Measurements from ENCODE around the gene COL15A1.
"Not testable (repeated sequence)": the region's sequence is repeated elsewhere in the genome, so short reads cannot be mapped to it uniquely, and the experiment has no call there.

The COL15A1 gene

DNA sequence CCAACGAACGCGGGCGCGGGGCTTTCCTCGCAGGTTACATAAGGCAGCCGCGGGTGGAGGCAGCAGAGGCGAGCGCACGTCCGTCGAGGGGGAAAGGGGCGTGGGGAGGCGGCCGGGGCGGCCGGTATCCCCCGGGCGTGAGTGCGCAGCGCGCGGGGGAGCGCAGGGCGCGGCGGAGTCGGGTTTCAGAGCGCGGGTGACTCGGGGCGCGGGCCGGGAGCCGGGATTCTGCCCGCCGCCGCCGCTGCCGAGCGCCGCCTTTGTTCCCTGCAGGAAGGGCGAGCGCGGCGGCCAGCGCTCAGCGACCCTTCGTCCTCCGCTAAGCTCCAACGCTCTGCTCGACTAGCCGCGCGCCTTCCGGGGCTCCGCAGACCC, at the start of gene COL15A1:
TSS of gene COL15A1 (plus strand) at position 226 of the 375 bp plus-strand sequence. CDS start 155 bp downstream, outside the sequence.
- no peak for DNase-seq (ENCODE audit: low read depth in 2 of 3, low spot score in 2 of 3)

DNA sequence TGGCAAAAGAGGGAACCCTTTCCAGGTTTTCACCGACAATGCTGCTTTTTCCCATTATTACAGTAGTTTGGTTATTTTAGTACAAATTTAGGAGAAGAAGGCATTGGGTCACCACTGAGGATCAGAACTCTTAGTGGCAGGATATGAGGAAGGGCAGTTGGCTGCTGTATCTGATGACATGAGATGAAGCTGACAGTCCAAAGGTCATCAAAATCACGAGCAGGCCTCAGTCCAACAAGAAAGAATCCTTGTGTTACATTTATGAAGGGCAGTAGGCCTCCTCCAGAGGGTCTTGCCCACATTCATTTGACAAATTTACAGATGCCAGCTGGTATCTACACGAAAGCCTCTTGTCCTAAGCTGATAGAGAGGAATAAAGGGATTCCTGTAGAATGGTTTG, 49.5 kb upstream of the COL15A1 start:
- no peak for DNase-seq (ENCODE audit: low read depth in 2 of 3, low spot score in 2 of 3)

DNA sequence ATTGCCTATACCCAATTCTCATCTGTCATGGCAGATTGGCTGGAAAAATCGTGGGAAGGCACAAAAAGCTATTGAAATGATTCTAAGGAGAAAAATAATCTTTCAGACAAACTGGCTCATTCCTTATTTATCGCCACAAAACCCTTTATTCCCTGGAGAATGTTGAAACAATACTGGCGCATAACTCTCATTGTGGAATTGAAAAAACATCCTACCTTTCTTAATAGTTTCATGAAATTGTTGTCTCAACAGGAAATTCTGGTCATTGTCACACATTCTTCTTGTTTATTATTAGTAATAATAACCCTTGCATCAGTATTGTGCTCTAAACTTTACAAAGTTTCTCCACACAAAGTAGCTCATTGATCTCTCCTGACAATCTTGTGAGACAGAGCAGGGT, 48.9 kb upstream of the COL15A1 start:
- DNase-seq (ENCODE audit: low read depth in 2 of 3, low spot score in 2 of 3) = no peak

DNA sequence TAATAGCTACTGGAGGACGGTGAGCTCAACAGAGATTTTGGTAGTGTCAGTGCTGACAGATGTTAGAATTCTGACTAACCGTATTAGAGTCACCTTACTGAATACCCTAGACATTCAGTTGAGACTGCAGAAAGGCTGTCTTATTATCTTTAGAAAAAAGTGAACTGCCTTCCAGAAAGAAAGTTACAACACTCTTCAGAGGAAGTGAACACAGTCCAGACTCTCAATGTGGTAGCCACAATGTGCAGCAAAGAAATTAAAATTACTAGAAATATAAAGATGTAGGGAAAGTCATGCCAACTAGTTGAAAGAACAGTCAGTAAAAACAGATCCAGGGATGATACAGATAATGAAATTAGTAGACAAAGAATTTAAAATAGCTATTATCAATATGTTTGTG, 47.1 kb upstream of the COL15A1 start:
- no peak for DNase-seq (ENCODE audit: low read depth in 2 of 3, low spot score in 2 of 3)

DNA sequence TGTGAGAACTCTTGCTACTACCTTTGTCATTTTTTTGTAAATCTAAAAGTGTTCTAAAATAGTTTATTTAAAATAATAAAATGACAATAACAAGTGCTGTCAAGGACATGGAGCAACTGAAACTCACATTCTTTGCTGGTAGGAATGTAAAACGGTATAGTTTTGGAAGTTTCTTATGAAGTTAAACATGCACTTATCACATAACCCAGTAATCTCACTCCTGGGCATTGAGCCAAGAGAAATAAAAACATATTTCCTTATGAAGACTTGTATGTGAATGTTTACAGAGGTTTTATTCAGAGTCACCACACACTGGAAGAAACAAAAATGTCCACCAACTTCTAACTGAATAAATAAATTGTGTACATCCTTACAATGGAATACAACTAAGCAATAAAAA, 46.0 kb upstream of the COL15A1 start:
- DNase-seq (ENCODE audit: low read depth in 2 of 3, low spot score in 2 of 3) = no peak

DNA sequence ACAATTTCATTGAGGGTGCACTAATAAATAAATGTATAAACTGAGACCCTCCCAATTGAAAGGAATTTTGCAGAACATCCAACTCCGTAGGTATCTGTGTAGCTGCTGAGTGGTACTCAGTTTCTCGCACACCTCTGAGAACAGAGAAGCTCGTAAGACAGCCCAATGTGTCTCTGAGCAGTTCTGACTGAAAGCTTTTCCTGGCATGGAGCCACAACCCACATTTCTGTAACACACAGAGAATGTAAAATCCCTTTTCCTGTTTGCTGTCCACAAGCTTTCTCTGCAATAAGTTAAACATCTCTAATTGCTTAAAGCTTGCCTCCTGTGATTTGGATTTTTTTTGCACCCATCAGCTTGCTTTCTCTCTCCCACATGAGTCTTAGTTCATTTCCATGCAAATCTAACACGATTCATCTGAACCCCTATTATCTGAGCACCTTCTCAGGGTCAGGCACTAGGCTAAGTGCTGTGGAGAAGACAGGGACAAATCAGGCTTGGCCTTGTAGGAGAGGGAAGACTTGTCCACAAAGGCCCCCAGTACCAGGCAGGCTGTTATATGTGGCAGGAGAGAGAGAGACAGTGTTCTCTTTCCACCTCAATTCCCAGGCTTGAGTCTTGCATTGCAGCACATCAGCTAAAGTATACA, 44.2 kb upstream of the COL15A1 start:
- no peak for DNase-seq (ENCODE audit: low read depth in 2 of 3, low spot score in 2 of 3)

DNA sequence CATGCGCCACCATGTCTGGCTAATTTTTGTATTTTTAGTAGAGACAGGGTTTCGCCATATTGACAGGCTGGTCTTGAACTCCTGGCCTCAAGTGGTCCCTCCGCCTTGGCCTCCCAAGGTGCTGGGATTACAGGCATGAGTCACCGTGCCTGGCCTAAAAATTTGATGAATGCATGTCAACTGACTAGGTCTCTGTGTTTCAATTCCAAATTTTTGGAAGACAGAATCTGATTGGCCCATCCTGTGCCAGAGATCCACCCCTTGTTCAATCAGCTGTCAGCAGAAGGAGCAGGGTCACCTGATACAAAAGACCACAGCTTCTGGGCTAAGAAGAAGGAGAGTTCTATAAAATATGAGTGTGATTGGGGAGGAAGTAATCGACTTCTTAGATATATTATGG, 43.5 kb upstream of the COL15A1 start:
- no peak for DNase-seq (ENCODE audit: low read depth in 2 of 3, low spot score in 2 of 3)

DNA sequence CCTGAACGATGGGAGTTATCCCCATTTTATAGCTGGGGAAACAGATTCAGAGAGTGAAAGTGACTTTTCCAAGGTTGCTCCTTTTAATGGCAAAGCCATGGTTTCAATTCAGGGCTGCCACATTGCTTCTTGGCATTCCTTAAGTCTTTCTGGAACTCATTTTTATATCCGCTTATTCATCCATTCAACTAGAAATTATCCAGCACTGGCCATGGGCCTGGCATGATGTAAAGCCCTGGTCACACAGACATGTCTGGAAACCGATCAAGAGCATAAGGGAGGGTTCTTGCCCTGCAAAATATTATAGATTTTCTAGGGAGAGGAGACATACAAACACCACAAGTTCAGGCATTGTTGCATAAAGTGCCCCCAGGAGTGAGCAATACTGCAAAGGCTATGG, 43.0 kb upstream of the COL15A1 start:
- DNase-seq (ENCODE audit: low read depth in 2 of 3, low spot score in 2 of 3) = no peak

DNA sequence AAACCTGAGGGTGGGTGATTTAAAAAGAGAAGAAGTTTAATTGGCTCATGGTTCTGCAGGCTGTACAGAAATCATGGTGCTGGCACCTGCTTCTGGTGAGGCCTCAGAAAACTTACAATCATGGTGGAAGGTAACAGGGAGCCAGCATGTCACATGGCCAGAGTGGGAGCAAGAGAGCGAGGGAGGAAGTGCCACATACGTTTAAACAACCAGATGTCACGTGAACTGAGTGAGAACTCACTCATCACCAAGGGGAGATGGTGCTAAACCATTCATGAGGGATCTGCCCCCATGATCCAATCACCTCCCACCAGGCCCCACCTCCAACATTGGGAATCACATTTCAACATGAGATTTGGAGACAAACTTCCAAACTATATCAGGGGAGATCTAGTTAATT, 41.9 kb upstream of the COL15A1 start:
- not testable (repeated sequence) for DNase-seq (ENCODE audit: low read depth in 2 of 3, low spot score in 2 of 3)

DNA sequence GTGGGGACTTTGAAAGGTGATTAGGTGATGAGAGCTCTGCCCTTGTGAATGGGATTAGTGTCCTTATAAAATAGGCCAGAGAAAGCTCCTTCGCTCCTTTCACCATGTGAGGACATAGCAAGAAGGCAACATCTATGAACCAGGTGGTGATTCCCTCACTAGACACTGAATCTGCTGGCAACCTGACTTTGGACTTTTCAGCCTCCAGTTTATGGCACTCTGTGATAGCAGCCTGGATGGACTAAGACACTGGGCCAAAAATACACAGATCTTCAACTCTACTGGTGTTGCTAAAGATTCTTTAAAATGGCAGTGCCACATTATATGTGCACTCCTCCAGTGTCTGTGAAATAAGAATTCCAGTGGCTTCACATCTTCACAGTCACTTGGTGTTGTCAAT, 41.2 kb upstream of the COL15A1 start:
- DNase-seq (ENCODE audit: low read depth in 2 of 3, low spot score in 2 of 3) = no peak

DNA sequence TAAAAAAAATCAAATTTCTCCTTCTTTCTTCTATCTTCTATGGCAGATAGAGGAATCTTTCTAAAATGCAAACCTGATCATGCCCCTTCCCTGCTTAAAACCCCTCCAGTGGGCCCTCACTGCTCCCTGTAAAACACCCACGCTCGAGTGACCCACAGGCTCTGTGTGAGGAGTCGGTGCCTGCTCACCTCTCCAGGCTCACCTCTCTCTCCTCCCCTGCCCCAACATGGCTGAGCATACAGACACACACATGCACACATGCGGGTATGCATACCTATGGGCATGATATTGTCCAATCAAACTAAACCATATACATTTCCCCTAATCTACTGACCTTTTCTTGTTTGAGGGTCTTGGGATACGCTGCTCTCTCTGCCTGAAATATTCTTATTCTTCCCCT, 40.8 kb upstream of the COL15A1 start:
- no peak for DNase-seq (ENCODE audit: low read depth in 2 of 3, low spot score in 2 of 3)

DNA sequence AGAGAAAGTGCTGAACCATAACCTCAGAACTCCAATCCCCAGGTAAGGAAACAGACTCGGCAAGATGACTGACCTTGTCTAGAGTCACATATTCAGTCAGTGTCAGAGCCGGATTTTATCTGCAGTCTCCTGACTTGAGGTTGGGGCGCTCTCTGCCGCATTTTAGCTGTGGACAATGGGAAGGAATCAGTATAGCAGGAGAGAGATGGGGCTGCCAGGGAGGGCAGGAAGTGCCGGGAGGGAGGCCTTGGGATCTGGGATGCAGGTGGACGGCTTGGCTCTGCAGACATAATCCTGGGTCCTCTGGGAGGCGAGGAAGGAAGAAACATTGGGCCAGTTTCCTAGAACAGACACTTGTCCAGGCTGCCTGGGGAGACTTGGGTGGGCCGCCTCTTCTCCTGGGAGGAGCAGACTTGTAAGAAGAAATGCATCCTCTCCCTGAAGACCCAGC, 39.7 kb upstream of the COL15A1 start:
- no peak for DNase-seq (ENCODE audit: low read depth in 2 of 3, low spot score in 2 of 3)

DNA sequence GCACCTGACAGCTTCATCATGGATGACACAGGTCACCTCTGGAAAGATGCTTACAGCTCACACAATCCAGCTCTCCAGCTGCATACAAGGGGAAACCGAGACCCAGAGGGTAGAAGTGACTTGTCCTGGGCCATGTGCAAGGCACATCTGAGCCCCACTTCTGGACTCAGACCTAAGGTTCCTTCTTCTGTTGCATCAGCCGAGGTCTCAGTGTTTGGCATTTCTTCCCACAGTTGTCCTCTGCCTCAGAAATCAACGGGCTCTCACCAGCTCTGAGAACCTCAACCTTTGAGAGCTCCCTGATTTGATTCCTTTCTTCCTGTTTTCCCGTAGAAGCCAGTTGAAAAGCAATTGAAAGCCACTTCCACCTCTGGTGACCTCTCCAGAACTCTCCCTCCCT, 38.7 kb upstream of the COL15A1 start:
- DNase-seq (ENCODE audit: low read depth in 2 of 3, low spot score in 2 of 3) = no peak

DNA sequence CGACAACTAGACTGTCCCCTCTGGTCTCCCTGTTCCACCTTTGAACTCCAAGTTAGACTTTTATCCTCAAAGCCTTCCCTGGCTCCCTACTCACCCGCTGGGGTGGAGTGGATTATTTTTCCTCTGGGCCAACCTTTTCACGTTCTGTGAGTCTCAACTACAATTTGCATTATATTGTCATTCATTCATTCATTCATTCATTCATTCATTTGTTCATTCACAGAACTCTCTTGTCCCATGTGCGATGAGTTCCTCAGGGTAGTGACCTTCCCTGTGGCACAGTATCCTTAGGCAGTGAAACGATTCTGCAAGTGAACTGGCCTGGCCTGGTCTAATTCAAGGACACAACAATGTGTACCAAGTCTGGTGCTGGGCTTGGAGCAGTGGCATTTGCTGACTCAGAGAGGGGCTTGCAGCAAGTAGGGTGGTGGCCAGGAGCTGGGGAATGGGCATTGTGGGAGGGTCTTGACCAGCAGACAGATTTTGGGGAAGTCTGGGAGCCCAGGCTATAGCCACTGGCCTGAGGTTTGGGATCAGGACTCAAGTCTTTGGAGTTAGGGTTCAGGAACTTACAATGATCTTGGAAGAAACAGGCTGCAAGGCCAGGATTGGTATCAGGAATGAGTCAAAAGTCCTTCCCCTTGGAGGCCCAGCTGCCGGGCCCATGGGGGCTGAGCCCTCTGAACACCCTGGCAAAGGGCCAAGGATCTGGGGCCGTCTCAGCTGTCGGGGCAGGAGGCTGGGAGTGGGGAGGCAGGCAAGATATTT, 37.2 kb upstream of the COL15A1 start:
- DNase-seq (ENCODE audit: low read depth in 2 of 3, low spot score in 2 of 3) = no peak

DNA sequence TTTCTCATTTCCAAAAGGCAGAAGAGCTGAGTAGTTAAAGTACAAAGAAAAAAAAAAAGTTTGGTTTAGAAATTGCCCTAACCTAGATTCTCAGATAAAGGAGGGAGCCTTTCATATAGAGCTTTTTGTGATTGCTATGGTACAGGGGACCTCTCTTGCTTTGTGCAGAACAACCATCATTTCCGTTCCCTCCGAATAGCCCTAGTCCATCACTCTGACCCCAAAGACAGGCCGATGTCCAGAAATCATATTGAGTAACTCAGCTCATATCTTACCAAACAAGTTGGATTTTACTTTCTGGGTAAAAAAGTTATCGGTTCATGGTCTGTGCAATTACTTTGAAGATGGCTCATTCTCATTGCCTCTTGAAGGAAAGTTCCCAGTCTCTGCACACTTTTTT, 36.7 kb upstream of the COL15A1 start:
- DNase-seq (ENCODE audit: low read depth in 2 of 3, low spot score in 2 of 3) = no peak

DNA sequence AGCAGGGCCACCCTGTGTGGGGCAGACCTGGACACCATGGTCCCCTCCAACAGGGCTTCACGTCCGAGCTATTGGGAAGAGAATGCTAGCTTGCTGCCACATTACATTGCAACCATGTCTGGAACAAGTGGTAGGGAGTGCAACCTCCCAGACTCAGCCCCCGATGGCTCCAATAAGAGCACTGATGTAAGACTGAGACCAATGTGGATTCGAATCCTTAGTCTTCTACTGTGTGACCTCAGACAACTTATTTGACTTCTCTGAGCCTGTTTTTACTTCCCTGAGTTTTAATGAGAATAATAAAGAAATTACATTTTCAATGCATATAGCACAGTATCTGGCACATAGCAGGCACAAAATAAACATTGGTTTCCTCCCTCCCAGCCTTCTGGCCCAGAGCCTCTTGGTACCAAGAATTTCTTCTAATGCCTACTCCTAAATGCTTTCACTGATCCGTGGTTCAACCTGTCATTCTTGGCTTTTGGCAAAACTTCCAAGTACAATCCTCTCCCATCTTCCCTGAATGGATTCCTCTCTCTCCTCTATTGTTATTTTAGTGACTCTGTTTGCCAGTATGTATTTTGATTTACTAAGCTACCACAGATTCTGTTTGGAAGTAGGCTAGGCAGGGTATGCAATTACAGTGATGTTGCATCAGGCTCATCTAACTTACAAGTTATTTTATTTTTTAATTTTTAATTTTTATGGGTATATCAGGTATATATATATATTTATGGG, 34.6 kb upstream of the COL15A1 start:
- no peak for DNase-seq (ENCODE audit: low read depth in 2 of 3, low spot score in 2 of 3)

DNA sequence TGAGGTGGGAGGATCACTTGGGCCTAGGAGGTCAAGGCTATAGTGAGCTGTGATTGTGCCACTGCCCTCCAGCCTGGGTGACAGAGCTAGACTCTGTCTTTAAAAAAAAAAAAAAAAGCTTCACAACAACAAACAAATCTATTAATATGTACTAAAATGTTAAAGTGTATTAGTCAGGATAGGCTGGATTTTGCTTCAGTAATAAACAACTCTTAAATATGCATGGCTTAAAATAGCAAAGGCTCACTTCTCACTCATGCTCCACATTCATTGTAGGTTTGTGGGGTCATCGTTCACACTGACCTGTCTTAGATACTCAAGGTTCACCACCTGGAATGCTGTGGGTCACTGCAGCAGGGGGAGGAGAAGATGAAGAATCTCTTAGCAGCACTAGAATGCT, 33.8 kb upstream of the COL15A1 start:
- no peak for DNase-seq (ENCODE audit: low read depth in 2 of 3, low spot score in 2 of 3)

DNA sequence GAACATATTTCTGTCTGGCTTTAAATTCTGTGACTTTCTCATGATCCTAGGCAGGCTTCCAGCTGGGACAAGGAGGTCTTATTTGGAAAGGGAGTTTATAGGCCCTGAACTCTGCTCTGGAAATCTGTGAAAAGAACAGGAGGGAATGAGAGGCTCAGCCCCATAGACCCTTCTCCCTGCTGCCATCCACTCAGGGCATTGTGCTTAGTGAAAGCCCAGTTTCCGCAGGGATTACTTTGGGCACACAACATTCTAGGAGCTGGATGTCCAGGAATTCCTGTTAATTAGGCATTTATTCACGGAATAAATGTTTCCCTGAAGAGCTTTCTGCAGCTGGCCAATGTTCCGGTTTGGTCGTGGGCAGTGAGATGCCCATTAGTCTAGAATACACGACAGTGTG, 32.7 kb upstream of the COL15A1 start:
- DNase-seq (ENCODE audit: low read depth in 2 of 3, low spot score in 2 of 3) = no peak

DNA sequence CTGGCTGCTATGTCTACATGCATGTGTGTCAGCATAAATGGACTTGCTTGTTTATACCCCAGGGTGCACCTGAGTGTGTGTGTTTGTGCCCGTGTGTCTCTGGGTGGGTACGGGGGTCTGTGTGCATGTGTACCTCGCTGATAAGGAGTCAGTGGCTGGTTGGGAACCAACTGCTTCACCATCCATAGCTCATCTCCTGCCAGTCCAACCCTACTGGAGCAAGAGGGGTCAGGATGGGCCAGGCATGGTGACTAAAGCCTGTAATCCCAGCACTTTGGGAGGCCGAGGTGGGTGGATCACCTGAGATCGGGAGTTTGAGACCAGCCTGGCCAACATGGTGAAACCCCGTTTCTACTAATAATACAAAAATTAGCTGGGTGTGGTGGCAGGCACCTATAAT, 32.0 kb upstream of the COL15A1 start:
- DNase-seq (ENCODE audit: low read depth in 2 of 3, low spot score in 2 of 3) = not testable (repeated sequence)

DNA sequence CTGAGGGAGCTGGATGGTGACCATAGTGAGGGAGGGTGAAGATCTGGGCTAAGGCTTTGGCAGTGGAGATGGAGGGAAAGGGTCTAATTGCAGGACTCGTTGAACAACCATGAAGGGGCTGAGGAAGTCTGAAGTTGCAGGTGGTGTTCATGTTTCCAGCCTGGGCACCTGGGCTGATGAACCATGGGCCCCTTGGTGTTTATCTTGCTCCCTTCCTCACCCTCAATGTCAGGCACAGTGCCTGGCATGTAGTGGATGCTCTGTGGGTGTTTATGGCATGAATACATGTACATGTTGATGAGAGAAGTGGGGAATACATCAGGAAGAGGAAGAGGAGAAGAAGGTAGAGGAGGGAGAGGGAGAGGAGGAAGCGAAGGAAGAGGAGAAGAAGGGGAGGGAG, 31.3 kb upstream of the COL15A1 start:
- DNase-seq (ENCODE audit: low read depth in 2 of 3, low spot score in 2 of 3) = no peak

DNA sequence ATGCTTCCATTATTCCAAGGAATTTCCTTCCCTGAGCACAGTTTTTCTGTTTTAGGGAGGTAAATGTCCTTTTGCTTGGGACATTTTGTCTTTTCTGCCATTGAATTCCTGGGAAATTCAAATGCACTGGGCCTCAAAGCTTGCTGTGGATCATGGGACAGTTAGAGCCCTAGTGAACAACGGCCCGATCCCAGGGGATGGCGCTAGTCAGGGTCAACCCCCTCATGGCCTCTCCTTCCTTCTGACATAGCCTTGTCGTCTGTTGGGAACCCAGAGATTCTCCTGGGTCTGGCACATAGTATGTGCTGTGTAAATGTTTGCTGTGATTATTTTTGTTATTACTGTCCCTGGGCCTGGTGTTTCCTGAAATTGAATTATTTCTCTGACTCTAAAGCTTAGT, 30.7 kb upstream of the COL15A1 start:
- DNase-seq (ENCODE audit: low read depth in 2 of 3, low spot score in 2 of 3) = no peak

DNA sequence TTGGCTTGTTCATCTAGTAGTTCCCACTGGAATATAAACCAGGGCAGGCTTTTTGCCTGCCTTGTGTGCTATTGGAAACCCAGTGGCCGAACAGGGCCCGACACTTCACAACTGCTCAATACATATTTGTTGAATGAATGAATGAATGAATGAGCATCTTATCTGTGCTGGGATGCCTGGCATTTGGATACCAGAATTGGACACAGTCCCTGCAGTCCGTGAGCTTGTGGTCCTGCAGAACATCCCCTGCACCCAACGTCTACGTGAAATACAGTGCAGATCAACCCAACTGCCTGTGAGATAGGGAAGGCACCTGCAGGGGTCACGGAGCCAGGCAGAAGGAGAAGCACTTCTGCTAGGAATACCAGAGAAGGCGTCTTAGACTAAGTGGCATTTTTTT, 30.0 kb upstream of the COL15A1 start:
- DNase-seq (ENCODE audit: low read depth in 2 of 3, low spot score in 2 of 3) = no peak

Measured in activated CD8-positive, alpha-beta memory T cell treated with anti-CD3 and anti-CD28 coated beads for 48 hours (primary cell).